GM15510 (cell line): Measurements from ENCODE around the gene PLA2G15.

Experiments
- POLR2A ChIP-seq: IDR thresholded peaks from 3 replicates; pipeline ENCODE4 v1.6.1; 2011; ENCODE audit warnings: borderline replicate concordance; ENCODE audit not compliant: insufficient read length; ENCODE audit errors: extremely low read depth

Gene PLA2G15

GRCh38 chr16:68289621-68290329 lies 44.6 kb downstream of the PLA2G15 start:
- TF ChIP-seq POLR2A = no peak

- TF ChIP-seq POLR2A = no peak
These were observed 45.3 kb downstream of the PLA2G15 start for GRCh38 chr16:68290450-68290849.

GRCh38 chr16:68291227-68291626 lies 46.1 kb downstream of the PLA2G15 start:
- TF ChIP-seq POLR2A = no peak

- no peak for TF ChIP-seq POLR2A
These were observed 47.3 kb downstream of the PLA2G15 start for GRCh38 chr16:68292425-68292824.

- TF ChIP-seq POLR2A = no peak
These were observed 51.1 kb downstream of the PLA2G15 start for GRCh38 chr16:68296291-68296690.

- TF ChIP-seq POLR2A = no peak
These were observed 51.5 kb downstream of the PLA2G15 start for GRCh38 chr16:68296693-68297092.

GRCh38 chr16:68297908-68298307 lies 52.7 kb downstream of the PLA2G15 start:
- no peak for TF ChIP-seq POLR2A

- no peak for TF ChIP-seq POLR2A
These were observed 53.1 kb downstream of the PLA2G15 start for GRCh38 chr16:68298312-68298711.

GRCh38 chr16:68298907-68299561 lies 53.9 kb downstream of the PLA2G15 start:
- TF ChIP-seq POLR2A = no peak

- no peak for TF ChIP-seq POLR2A
These were observed 54.6 kb downstream of the PLA2G15 start for GRCh38 chr16:68299571-68300453.

- no peak for TF ChIP-seq POLR2A
These were observed 55.7 kb downstream of the PLA2G15 start for GRCh38 chr16:68300734-68301459.

- TF ChIP-seq POLR2A = no peak
These were observed 61.5 kb downstream of the PLA2G15 start for GRCh38 chr16:68306633-68307032.

GRCh38 chr16:68309799-68310198 lies 64.6 kb downstream of the PLA2G15 start:
- no peak for TF ChIP-seq POLR2A

- no peak for TF ChIP-seq POLR2A
These were observed 65.2 kb downstream of the PLA2G15 start for GRCh38 chr16:68310437-68310773.
